Activated effector memory CD4-positive, alpha-beta T cell treated with anti-CD3 and anti-CD28 coated beads, Interleukin-2, amount 50 U/mL, for 16 hours (primary cell): ENCODE measurements around the gene ATG9A.

ENCODE experiments used
- DNase-seq: peaks from one replicate; pipeline ENCODE4 v3.0.0-alpha.2; 2020

Gene ATG9A

GRCh38 chr2:219252084-219252483 is 22.6 kb upstream of the ATG9A start:
- peak; percentile 79 for DNase-seq

GRCh38 chr2:219251656-219252055 is 22.2 kb upstream of the ATG9A start:
- no peak for DNase-seq

- no peak for DNase-seq
These were observed 20.8 kb upstream of the ATG9A start for GRCh38 chr2:219250049-219250781.

GRCh38 chr2:219249203-219249980 is 20.0 kb upstream of the ATG9A start:
- peak; percentile 79 for DNase-seq

- no peak for DNase-seq
These were observed 19.4 kb upstream of the ATG9A start for GRCh38 chr2:219248845-219249202.

- peak; percentile 86 for DNase-seq
These were observed 18.5 kb upstream of the ATG9A start for GRCh38 chr2:219247678-219248642.

GRCh38 chr2:219246559-219246958 is 17.1 kb upstream of the ATG9A start:
- no peak for DNase-seq

GRCh38 chr2:219245899-219246230 is 16.4 kb upstream of the ATG9A start:
- DNase-seq: no peak

- DNase-seq: peak; percentile 97
These were observed 15.9 kb upstream of the ATG9A start, which contains the start of the genes GLB1L and STK16 for GRCh38 chr2:219245148-219245898. TSS of gene GLB1L (minus strand) at chr2:219245444. CDS start at chr2:219243573, 1,871 bp downstream. TSS of gene STK16 (plus strand) at chr2:219245479. CDS start at chr2:219246000, 521 bp downstream.

- no peak for DNase-seq
These were observed 15.3 kb upstream of the ATG9A start for GRCh38 chr2:219244789-219245147.

GRCh38 chr2:219243291-219243761 is 13.9 kb upstream of the ATG9A start:
- no peak for DNase-seq

GRCh38 chr2:219234331-219234730 is 4.9 kb upstream of the ATG9A start:
- no peak for DNase-seq

- peak; percentile 82 for DNase-seq
These were observed 664 bp upstream of the ATG9A start for GRCh38 chr2:219230059-219230540.

- no peak for DNase-seq
These were observed 528 bp downstream of the ATG9A start for GRCh38 chr2:219228911-219229304.

- DNase-seq: no peak
These were observed 1.2 kb downstream of the ATG9A start for GRCh38 chr2:219228041-219228910.

GRCh38 chr2:219225350-219225749 is 4.1 kb downstream of the ATG9A start:
- DNase-seq: no peak

- no peak for DNase-seq
These were observed 5.4 kb downstream of the ATG9A start for GRCh38 chr2:219223831-219224610.

- no peak for DNase-seq
These were observed 7.4 kb downstream of the ATG9A start for GRCh38 chr2:219221957-219222518.

GRCh38 chr2:219220652-219221402 is 8.6 kb downstream of the ATG9A start:
- DNase-seq: no peak
